ENCODE data around the gene IDH3G. TPM values are rescaled to one million over a fixed set of nuclear protein-coding genes. Genes with fewer than 3 reads are reported as not detected.

IDH3G gene
- total RNA-seq (2022; extraction: Qiagen RNA extraction; ENCODE audit: low read depth), result 55.4 to 64.5 TPM (median 62.6 TPM) in 5 replicates

DNA sequence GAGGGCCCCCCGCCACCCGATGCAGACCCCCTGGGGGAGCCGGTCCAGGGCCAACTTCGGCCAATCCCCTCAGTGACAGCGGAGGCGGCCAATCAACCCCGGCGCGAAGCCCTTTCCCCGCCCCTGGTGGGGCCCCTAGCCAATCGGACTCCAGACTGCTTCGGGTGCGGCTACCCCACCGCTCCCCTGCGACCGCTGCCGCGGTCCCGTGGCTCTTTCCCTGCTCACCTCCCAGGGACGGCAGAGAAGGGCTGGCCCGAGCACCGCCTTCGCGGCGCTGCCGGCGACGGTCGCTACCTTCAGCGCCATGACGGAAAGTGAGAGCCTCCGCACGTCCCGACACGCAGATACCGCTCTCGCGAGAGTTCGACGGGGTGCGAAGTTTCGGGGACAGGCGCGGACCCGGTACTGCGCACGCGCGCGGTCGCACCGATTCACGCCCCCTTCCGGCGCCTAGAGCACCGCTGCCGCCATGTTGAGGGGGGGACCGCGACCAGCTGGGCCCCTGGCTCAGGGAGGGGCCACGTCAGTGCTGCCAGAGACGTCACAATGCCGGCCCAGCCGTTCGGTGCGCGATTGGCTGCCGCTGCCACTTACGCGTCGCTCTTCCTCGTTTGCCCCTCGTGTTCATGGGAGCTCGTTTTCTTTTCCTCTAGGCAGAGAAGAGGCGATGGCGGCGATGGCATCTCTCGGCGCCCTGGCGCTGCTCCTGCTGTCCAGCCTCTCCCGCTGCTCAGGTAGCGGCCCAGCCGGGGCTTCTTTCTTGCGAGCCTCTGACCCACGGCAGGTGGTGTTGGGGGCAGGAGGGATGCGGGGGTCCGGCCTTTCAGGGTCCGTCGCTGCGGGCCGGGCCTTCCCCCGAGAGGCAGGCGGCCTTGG, at the start of gene IDH3G, which contains the start of gene SSR4:
IDH3G (minus strand) TSS at position 358 of the 879 bp plus-strand sequence; CDS start at position 309, 49 bp downstream.
SSR4 (plus strand) TSS at position 651 of the 879 bp plus-strand sequence; CDS start at position 671, 20 bp downstream.

DNA sequence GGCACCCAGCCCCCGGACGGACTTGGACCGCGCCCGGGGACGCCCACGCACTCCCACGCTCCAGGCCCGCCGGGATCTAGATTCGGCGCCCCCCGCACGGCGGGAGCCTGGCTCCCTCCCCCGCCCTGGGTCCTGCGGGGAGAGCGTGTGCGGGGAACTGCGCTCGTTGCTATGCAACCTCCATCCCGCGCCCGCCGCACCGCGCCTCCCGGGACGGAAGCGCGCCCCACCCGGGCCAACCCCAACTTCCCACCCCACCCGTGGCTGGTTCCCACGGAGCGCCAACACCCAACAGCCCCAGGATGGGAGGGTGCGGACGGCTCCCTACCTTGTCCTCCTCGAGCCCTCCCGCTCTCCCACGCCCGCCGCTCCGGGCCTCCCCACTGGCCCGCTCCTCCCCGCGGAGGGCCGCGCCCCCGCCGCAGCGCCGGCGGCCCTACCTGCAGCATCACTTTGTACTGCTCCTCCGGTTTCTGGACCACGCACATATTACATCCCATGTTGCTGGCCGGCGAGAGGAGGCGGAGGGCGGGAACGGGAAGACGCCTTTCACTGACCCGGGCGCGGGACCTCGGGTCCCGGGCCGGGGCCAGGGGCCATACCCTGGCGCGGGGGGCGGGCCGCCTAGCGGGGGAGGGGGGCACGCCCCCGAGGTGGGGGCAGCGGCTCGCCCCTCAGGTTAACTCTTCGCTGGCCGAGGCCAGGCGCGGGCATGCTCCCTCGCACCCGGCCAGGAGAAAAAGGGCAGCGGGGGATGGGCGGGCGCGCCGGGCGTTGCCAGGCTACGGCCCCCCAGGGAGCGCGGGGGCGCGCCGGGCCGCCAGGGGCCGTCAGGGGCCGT, 35.8 kb upstream of the IDH3G start, which contains the start of gene PDZD4:
PDZD4 (minus strand) TSS at position 746 of the 841 bp plus-strand sequence; CDS start at position 500, 246 bp downstream.

GRCh38 chrX:153780678-153781427, 13.3 kb downstream of the IDH3G start, which contains the start of gene SRPK3:
TSS of gene SRPK3 (plus strand) at chrX:153781041. CDS start at chrX:153781087, 46 bp downstream.

DNA sequence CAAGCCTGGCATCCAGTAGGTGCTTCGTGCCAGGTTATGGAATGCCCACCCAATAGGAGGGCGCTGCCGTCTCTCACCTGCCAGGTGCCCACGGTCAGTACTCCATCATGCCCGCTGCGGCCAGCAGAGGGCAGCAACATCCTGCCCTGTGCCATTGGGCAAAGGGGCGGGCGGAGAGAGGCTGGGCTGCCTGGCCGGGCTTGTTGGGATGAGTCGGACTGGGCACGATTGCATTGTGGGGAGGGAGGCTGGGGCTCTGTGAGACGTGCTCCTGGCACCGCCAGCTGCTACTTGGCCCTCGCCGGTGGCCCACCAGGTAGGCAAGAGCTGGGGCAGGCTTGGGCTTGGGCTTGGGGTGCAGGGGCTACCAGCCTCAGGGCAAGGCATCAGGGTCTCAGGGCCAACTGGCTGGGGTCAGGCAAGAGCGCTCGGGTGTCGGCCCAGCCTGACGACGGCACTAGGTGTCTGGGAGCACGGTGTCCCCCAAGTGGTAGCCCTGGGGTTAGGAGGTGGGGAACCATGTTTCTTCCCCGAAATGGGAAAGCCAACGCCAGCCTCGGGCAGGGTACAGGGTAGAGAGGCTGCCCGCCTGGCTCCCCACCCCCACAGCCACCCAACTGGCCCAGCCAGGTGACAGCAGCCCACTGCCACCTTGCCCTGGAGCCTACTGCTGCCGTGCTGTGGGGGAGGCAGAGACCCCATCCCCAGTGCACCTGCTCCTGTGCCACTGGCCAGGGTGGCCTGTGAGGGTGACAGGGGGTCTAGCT, 30.0 kb downstream of the IDH3G start, which contains the start of gene PLXNB3:
PLXNB3 (plus strand) TSS at position 261 of the 767 bp plus-strand sequence. CDS start 1,287 bp downstream, outside the sequence.

Other genes with a start within 250 kb of the IDH3G start
- 37.3 to 57.1 TPM (median 54.5 TPM) in 5 replicates for gene CCNQ, start 195.2 kb downstream of the IDH3G start, total RNA-seq (2022; extraction: Qiagen RNA extraction; ENCODE audit: low read depth)
- gene DUSP9, start 147.2 kb downstream of the IDH3G start, total RNA-seq (2022; extraction: Qiagen RNA extraction; ENCODE audit: low read depth), result 0.89 to 2.1 TPM (median 1.4 TPM) in 5 replicates
- gene PNCK, start 120.6 kb downstream of the IDH3G start, total RNA-seq (2022; extraction: Qiagen RNA extraction; ENCODE audit: low read depth), result 0.16 to 2.0 TPM (median 0.49 TPM) in 4 of 5 replicates, not detected in the other
- gene SLC6A8, start 106.4 kb downstream of the IDH3G start, total RNA-seq (2022; extraction: Qiagen RNA extraction; ENCODE audit: low read depth), result 8.8 to 12.5 TPM (median 9.8 TPM) in 5 replicates
- gene BCAP31, start 70.0 kb downstream of the IDH3G start, total RNA-seq (2022; extraction: Qiagen RNA extraction; ENCODE audit: low read depth), result 376 to 420 TPM (median 389 TPM) in 5 replicates
- gene ABCD1, start 69.5 kb downstream of the IDH3G start, total RNA-seq (2022; extraction: Qiagen RNA extraction; ENCODE audit: low read depth), result 2.1 to 3.9 TPM (median 3.7 TPM) in 5 replicates
- gene PLXNB3, start 30.1 kb downstream of the IDH3G start, total RNA-seq (2022; extraction: Qiagen RNA extraction; ENCODE audit: low read depth), result 1.7 to 5.0 TPM (median 3.0 TPM) in 5 replicates
- 0.02 to 0.05 TPM (median 0.02 TPM) in 3 of 5 replicates, not detected in the others for gene SRPK3, start 13.3 kb downstream of the IDH3G start, total RNA-seq (2022; extraction: Qiagen RNA extraction; ENCODE audit: low read depth)
- 358 to 451 TPM (median 405 TPM) in 5 replicates for gene SSR4, start 293 bp upstream of the IDH3G start, total RNA-seq (2022; extraction: Qiagen RNA extraction; ENCODE audit: low read depth)
- gene PDZD4, start 36.2 kb upstream of the IDH3G start, total RNA-seq (2022; extraction: Qiagen RNA extraction; ENCODE audit: low read depth), result 2.8 to 3.8 TPM (median 3.1 TPM) in 5 replicates
- 18.0 to 23.1 TPM (median 20.8 TPM) in 5 replicates for gene L1CAM, start 91.8 kb upstream of the IDH3G start, total RNA-seq (2022; extraction: Qiagen RNA extraction; ENCODE audit: low read depth)
- 0.09 to 0.13 TPM in 2 of 5 replicates, not detected in the others for gene AVPR2, start 110.3 kb upstream of the IDH3G start, total RNA-seq (2022; extraction: Qiagen RNA extraction; ENCODE audit: low read depth)
- gene ARHGAP4, start 131.9 kb upstream of the IDH3G start, total RNA-seq (2022; extraction: Qiagen RNA extraction; ENCODE audit: low read depth), result 1.2 to 1.6 TPM (median 1.4 TPM) in 5 replicates
- 211 to 249 TPM (median 229 TPM) in 5 replicates for gene NAA10, start 140.7 kb upstream of the IDH3G start, total RNA-seq (2022; extraction: Qiagen RNA extraction; ENCODE audit: low read depth)
- gene RENBP, start 150.3 kb upstream of the IDH3G start, total RNA-seq (2022; extraction: Qiagen RNA extraction; ENCODE audit: low read depth), result 0.07 to 0.13 TPM in 2 of 5 replicates, not detected in the others
- gene HCFC1, start 177.4 kb upstream of the IDH3G start, total RNA-seq (2022; extraction: Qiagen RNA extraction; ENCODE audit: low read depth), result 32.5 to 43.2 TPM (median 41.6 TPM) in 5 replicates
- 4.4 to 7.5 TPM (median 5.6 TPM) in 5 replicates for gene TMEM187, start 178.4 kb upstream of the IDH3G start, total RNA-seq (2022; extraction: Qiagen RNA extraction; ENCODE audit: low read depth)
- gene IRAK1, start 225.5 kb upstream of the IDH3G start, total RNA-seq (2022; extraction: Qiagen RNA extraction; ENCODE audit: low read depth), result 187 to 237 TPM (median 225 TPM) in 5 replicates